ENCODE data around the gene MYO7A.

Gene MYO7A

GRCh38 chr11:77171254-77171653 lies 43.2 kb downstream of the MYO7A start:
- no peak for DNase-seq

GRCh38 chr11:77171885-77172665 lies 44.0 kb downstream of the MYO7A start:
- no peak for DNase-seq

GRCh38 chr11:77172666-77172982 lies 44.6 kb downstream of the MYO7A start:
- DNase-seq: peak; percentile 2

- no peak for DNase-seq
Measured at GRCh38 chr11:77173494-77173893, 45.4 kb downstream of the MYO7A start.

- no peak for DNase-seq
Measured at GRCh38 chr11:77174559-77174958, 46.5 kb downstream of the MYO7A start.

GRCh38 chr11:77175021-77175842 lies 47.2 kb downstream of the MYO7A start:
- no peak for DNase-seq

GRCh38 chr11:77175869-77176539 lies 48.0 kb downstream of the MYO7A start:
- DNase-seq: no peak

GRCh38 chr11:77176996-77177395 lies 49.0 kb downstream of the MYO7A start:
- DNase-seq: no peak

GRCh38 chr11:77178150-77178549 lies 50.1 kb downstream of the MYO7A start:
- no peak for DNase-seq

GRCh38 chr11:77179048-77179447 lies 51.0 kb downstream of the MYO7A start:
- no peak for DNase-seq

GRCh38 chr11:77179681-77180080 lies 51.6 kb downstream of the MYO7A start:
- no peak for DNase-seq

GRCh38 chr11:77180346-77180745 lies 52.3 kb downstream of the MYO7A start:
- DNase-seq: no peak

GRCh38 chr11:77181226-77181625 lies 53.2 kb downstream of the MYO7A start:
- DNase-seq: no peak

- no peak for DNase-seq
Measured at GRCh38 chr11:77181799-77182541, 53.9 kb downstream of the MYO7A start.

GRCh38 chr11:77182542-77183430 lies 54.7 kb downstream of the MYO7A start:
- no peak for DNase-seq

GRCh38 chr11:77183431-77183984 lies 55.5 kb downstream of the MYO7A start:
- no peak for DNase-seq

GRCh38 chr11:77184136-77184860 lies 56.3 kb downstream of the MYO7A start:
- DNase-seq: no peak

GRCh38 chr11:77186302-77186701 lies 58.3 kb downstream of the MYO7A start:
- no peak for DNase-seq

GRCh38 chr11:77187111-77187750 lies 59.2 kb downstream of the MYO7A start:
- DNase-seq: no peak

Data from fibroblast of upper back skin (primary cell).